ENCODE data around the gene TBX10. TPM values are rescaled to one million over a fixed set of nuclear protein-coding genes. Genes with fewer than 3 reads are reported as not detected.
A peak's percentile ranks its signal among the peaks of the same experiment; 100 is the strongest.

Gene TBX10
- total and polyA plus RNA-seq, 7 experiments from 2014 or later: not detected

DNA sequence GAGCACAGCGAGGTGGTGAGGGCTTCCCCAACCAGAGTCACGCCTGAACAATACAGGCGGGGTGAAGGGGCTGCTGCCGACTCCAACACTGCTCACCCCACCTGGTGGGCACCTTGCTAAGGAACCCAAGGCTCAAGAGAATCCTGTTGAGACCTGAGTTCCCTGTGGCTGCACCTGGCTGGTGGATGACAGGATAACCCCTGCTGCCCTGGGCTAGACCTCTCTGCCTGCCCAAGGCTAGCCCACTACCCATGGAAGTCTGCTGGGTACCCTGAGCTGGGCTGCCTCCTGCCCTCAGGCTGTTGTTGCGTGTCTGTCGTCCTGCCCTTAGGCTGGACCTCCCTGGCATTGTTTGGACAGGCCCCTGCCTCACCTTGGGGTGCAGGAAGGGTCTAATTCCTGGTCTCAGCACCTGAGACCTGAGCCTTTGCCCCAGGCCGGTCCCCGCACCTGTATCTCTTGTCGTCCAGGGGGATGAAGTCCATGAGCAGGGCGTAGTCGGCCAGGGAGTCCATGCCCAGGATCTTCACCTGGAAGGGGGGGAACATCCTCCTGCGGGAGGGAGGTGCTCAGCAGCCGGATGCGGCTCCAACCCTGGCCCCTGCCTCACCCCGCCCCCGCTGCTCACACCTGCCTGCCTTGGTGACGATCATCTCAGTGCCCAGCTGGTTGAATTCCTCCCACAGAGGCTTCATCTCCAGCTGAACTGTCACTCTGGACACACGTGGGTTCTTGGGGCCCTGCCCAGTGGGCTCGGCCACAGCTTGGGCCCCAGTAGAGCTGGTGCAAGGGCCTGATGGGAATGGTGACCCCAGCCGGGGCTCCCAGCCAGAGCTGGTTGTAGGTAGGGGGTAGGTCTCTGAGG is 5.0 kb downstream of the TBX10 start:
- ChIA-PET CTCF (no interaction called here), POLR2A (interaction anchor here (1.0 kb wide), 1 partner anchor 20 kb away, joined by 3 read pairs; no protein-coding TSS in a partner anchor)
- Histone ChIP-seq H3K9me3 (ENCODE audit: control insufficient read depth in 2 of 3, low read length in 3 of 3) (no peaks in the 10 kb centered on the region), H3K4me3 (ENCODE audit: low read length) (no peak overlapping the region), H3K27me3 (ENCODE audit: control insufficient read depth in 2 of 2, insufficient read depth in 2 of 2, low read length in 2 of 2) (no peaks in the 10 kb centered on the region), H3K27ac (ENCODE audit: low read depth, low read length) (no peak overlapping the region), H3K36me3 (ENCODE audit: control insufficient read depth in 2 of 3, insufficient read depth in 3 of 3, low read length in 3 of 3) (no peaks in the 10 kb centered on the region), H3K4me1 (ENCODE audit: control insufficient read depth in 2 of 2, insufficient read depth in 2 of 2, low read length in 2 of 2) (peaks cover 5 to 9% of the 10 kb centered on the region in 2 donors)
- DNase-seq: no peak
- Mint-ChIP-seq H3K4me1 (peaks cover 4 to 10% (median 6%) of the 10 kb centered on the region in 7 donors), H3K27ac (no peak overlapping the region), H3K27me3 (no peaks in the 10 kb centered on the region), H3K4me3 (no peak overlapping the region), H3K9me3 (no peaks in the 10 kb centered on the region), H3K36me3 (no peaks in the 10 kb centered on the region)
- ATAC-seq: no peak
- intact Hi-C loops (cut with micrococcal nuclease): loop anchor here in 1 of 2 donors (5.0 kb wide), 1 partner anchor 232 kb away; the partner anchor contains the start of genes PPP1CA and TBC1D10C

DNA sequence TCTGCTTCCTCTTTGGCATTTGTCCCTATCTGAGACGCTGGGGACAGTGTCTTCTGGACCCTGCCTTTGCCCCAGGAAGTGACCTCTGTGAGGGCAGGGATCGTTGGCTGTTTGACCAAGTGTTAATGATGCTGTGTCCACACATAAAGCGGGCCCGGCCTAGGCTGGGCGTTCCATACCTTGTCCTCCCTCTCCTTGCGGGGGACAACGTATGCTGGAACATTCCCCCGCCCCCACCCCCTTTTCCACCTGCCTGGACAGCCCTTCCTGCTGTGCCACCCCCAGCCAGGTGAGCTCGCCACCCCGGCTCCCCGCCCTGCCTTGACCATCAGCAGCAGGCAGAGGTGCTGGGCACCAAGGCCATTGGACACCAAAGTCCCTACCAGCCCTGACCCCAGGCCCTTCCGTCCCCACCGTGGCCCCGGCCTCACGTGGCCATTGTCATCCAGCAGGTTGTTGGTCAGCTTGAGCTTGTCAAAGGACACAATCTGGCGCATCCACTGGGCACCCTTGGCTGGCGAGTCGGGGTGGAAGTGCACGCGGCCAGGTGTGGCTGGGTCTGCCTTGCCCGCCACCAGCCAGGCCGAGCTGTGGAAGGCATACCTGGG is 5.7 kb downstream of the TBX10 start:
- no peaks in the 10 kb centered on the region for H3K27me3 Mint-ChIP-seq
- H3K36me3 Mint-ChIP-seq: no peaks in the 10 kb centered on the region
- peak overlapping the region in 2 of 10 donors; percentile 34 to 64 for H3K4me3 Mint-ChIP-seq
- no peaks in the 10 kb centered on the region for H3K9me3 ChIP-seq (ENCODE audit: control insufficient read depth in 2 of 3, low read length in 3 of 3)
- intact Hi-C loops (cut with micrococcal nuclease): loop anchor here in 1 of 2 donors (5.0 kb wide), 1 partner anchor 232 kb away; the partner anchor contains the start of genes PPP1CA and TBC1D10C
- H3K4me1 ChIP-seq (ENCODE audit: control insufficient read depth in 2 of 2, insufficient read depth in 2 of 2, low read length in 2 of 2): peaks cover 8 to 9% of the 10 kb centered on the region in 2 donors
- H3K27ac ChIP-seq (ENCODE audit: low read depth, low read length): no peak overlapping the region
- DNase-seq (no peak), ATAC-seq (no peak)
- H3K27ac Mint-ChIP-seq: peak overlapping the region in 1 of 9 donors; percentile 18
- POLR2A ChIA-PET: no interaction called here
- CTCF ChIA-PET: no interaction called here
- no peaks in the 10 kb centered on the region for H3K36me3 ChIP-seq (ENCODE audit: control insufficient read depth in 2 of 3, insufficient read depth in 3 of 3, low read length in 3 of 3)
- no peak overlapping the region for H3K4me3 ChIP-seq (ENCODE audit: low read length)
- H3K4me1 Mint-ChIP-seq: peaks cover 4 to 10% (median 7%) of the 10 kb centered on the region in 7 donors
- H3K27me3 ChIP-seq (ENCODE audit: control insufficient read depth in 2 of 2, insufficient read depth in 2 of 2, low read length in 2 of 2): no peaks in the 10 kb centered on the region
- H3K9me3 Mint-ChIP-seq: no peaks in the 10 kb centered on the region

DNA sequence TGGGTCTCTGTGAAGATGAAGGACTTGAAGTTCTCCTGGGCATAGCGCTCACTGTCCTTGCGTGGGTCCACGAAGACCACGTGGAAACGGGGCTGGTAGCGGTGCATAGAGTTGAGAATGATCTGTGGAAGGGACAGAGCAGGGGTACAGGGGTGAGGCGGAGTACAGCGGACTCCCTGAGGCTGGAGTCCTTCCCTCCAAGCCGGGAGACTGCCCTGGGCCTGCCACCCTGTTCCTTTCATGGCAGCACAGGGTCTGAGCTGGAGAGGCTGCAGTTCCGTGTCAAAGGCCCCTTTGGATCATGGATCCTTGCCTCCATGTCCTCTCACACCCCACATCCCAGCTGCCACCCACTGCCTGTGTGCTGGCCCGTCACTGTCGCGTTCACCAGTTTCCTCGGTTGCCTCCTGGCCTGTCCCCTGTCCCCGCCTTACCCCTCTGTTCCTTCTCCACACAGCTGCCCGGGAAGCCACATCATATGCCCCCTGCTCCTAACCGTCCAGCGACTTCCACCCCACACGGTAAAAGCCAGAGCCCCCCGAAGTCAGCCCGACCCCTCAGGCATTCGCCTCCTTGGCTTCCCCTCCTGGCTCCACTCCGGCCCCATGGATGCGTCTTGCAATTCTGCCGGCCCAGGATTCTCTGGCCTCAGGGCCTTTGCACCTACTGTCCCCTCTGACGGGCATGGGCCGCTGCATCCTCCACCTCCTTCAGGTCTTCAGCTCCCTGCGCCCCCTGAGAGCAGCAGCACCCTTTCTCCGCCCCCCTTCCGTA is 6.4 kb downstream of the TBX10 start:
- Mint-ChIP-seq H3K36me3 (no peaks in the 10 kb centered on the region), H3K9me3 (no peaks in the 10 kb centered on the region), H3K27ac (peak overlapping the region in 2 of 9 donors; percentile 3 to 18), H3K27me3 (no peaks in the 10 kb centered on the region), H3K4me1 (peaks cover 4 to 9% (median 7%) of the 10 kb centered on the region in 7 donors), H3K4me3 (peak overlapping the region in 4 of 10 donors; percentile 24 to 64 (median 45))
- Histone ChIP-seq H3K36me3 (ENCODE audit: control insufficient read depth in 2 of 3, insufficient read depth in 3 of 3, low read length in 3 of 3) (no peaks in the 10 kb centered on the region), H3K27ac (ENCODE audit: low read depth, low read length) (no peak overlapping the region), H3K9me3 (ENCODE audit: control insufficient read depth in 2 of 3, low read length in 3 of 3) (no peaks in the 10 kb centered on the region), H3K27me3 (ENCODE audit: control insufficient read depth in 2 of 2, insufficient read depth in 2 of 2, low read length in 2 of 2) (no peaks in the 10 kb centered on the region), H3K4me3 (ENCODE audit: low read length) (no peak overlapping the region), H3K4me1 (ENCODE audit: control insufficient read depth in 2 of 2, insufficient read depth in 2 of 2, low read length in 2 of 2) (peaks cover 8 to 9% of the 10 kb centered on the region in 2 donors)
- no peak for ATAC-seq
- ChIA-PET POLR2A (interaction anchor here (0.8 kb wide), 1 partner anchor 17 kb away, joined by 3 read pairs; the partner anchor contains the start of gene ACY3), CTCF (interaction anchor here (2.5 kb wide), 1 partner anchor 26 kb away, joined by 9 read pairs; no protein-coding TSS in a partner anchor)
- no peak for DNase-seq
- intact Hi-C loops (cut with micrococcal nuclease): loop anchor here in 1 of 2 donors (5.0 kb wide), 1 partner anchor 231 kb away; the partner anchor contains the start of genes PPP1CA and TBC1D10C

DNA sequence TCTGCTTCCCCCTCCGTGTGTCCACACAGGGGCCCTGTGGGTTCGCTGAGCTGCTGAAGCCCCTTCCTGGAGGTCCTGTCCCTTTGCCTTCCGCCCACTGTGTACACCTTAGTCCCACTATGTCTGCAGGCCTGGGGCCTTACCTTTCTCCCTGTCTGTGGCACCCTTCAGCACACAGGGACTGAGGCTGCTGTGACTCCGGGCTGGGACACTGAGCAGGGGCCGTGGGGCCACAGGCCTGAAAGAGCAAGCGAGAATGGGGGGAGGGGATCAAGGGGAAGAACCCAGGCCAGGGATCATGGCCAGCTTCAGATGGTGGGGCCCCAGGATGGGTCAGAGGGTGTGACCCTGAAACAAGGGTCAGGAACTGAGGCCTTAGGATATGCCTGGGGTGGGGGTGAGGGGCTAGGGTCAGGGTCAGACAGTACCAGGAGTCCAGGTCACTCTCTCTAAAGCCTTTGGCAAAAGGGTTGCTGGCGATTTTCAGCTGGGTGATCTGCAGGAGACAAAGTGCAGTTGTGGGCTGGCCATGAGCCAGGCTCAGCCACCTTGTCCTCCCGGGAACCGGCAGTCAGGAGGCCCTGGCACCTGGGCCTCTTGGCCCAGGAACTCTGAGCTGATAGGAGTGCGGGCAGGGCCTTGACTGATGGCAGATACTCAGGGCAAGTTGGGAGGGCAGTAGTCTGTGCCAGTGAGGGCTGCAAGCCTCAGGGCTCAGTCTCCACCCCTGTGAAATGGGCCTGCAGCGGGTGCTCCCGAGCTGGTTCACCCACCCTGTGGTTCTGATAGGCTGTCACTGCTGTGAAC is 7.2 kb downstream of the TBX10 start:
- no peaks in the 10 kb centered on the region for H3K9me3 Mint-ChIP-seq
- no peaks in the 10 kb centered on the region for H3K36me3 Mint-ChIP-seq
- peak overlapping the region in 8 of 10 donors; percentile 30 to 76 (median 49) for H3K4me3 Mint-ChIP-seq
- ATAC-seq: no peak
- H3K27ac Mint-ChIP-seq: peak overlapping the region in 4 of 9 donors; percentile 8 to 71 (median 16)
- no peak overlapping the region for H3K4me3 ChIP-seq (ENCODE audit: low read length)
- H3K4me1 Mint-ChIP-seq: peaks cover 4 to 12% (median 7%) of the 10 kb centered on the region in 7 donors
- intact Hi-C loops (cut with micrococcal nuclease): loop anchor here in 1 of 2 donors (5.0 kb wide), 1 partner anchor 230 kb away; the partner anchor contains the start of genes PPP1CA and TBC1D10C
- peaks cover 8 to 9% of the 10 kb centered on the region in 2 donors for H3K4me1 ChIP-seq (ENCODE audit: control insufficient read depth in 2 of 2, insufficient read depth in 2 of 2, low read length in 2 of 2)
- CTCF ChIA-PET: interaction anchor here (1.6 to 2.5 kb wide), 3 partner anchors 16 to 27 kb away, joined by 6 to 9 read pairs (median 7); no protein-coding TSS in a partner anchor
- H3K9me3 ChIP-seq (ENCODE audit: control insufficient read depth in 2 of 3, low read length in 3 of 3): no peaks in the 10 kb centered on the region
- DNase-seq: no peak
- no peaks in the 10 kb centered on the region for H3K27me3 ChIP-seq (ENCODE audit: control insufficient read depth in 2 of 2, insufficient read depth in 2 of 2, low read length in 2 of 2)
- POLR2A ChIA-PET: interaction anchor here (0.7 to 0.9 kb wide), 3 partner anchors 18 to 21 kb away, joined by 3 to 6 read pairs (median 3); partner anchors contain the start of gene ACY3
- no peaks in the 10 kb centered on the region for H3K36me3 ChIP-seq (ENCODE audit: control insufficient read depth in 2 of 3, insufficient read depth in 3 of 3, low read length in 3 of 3)
- no peak overlapping the region for H3K27ac ChIP-seq (ENCODE audit: low read depth, low read length)
- H3K27me3 Mint-ChIP-seq: no peaks in the 10 kb centered on the region

DNA sequence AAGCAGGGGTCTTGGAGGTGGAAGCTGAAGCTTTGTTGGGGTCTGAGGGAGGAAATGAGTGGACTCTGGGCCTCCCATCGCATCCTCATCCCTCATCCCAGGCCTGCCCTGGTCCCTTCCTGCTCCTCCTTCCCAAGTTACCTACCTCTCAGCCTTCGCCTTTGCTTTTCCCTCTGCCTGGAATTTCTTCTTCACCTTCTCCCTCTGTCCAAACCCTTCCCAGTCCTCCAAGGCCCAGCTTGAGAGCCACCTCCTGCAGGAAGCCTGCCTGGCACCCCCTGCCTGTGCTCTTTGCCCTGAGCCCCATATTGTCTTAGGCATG is 7.7 kb downstream of the TBX10 start:
- Histone ChIP-seq H3K4me1 (ENCODE audit: control insufficient read depth in 2 of 2, insufficient read depth in 2 of 2, low read length in 2 of 2) (peaks cover 8 to 9% of the 10 kb centered on the region in 2 donors), H3K9me3 (ENCODE audit: control insufficient read depth in 2 of 3, low read length in 3 of 3) (no peaks in the 10 kb centered on the region), H3K27me3 (ENCODE audit: control insufficient read depth in 2 of 2, insufficient read depth in 2 of 2, low read length in 2 of 2) (no peaks in the 10 kb centered on the region), H3K4me3 (ENCODE audit: low read length) (no peak overlapping the region), H3K36me3 (ENCODE audit: control insufficient read depth in 2 of 3, insufficient read depth in 3 of 3, low read length in 3 of 3) (no peaks in the 10 kb centered on the region), H3K27ac (ENCODE audit: low read depth, low read length) (no peak overlapping the region)
- intact Hi-C loops (cut with micrococcal nuclease): loop anchor here in 1 of 2 donors (5.0 kb wide), 1 partner anchor 230 kb away; the partner anchor contains the start of genes PPP1CA and TBC1D10C
- CTCF ChIA-PET: interaction anchor here (0.6 to 2.5 kb wide), 5 partner anchors 17 to 94 kb away, joined by 3 to 9 read pairs (median 6); partner anchors contain the start of gene ACY3
- POLR2A ChIA-PET: interaction anchor here (0.7 to 0.9 kb wide), 2 partner anchors 17 to 21 kb away, joined by 3 to 6 read pairs; no protein-coding TSS in a partner anchor
- Mint-ChIP-seq H3K27ac (peak overlapping the region in 4 of 9 donors; percentile 12 to 71 (median 55)), H3K27me3 (no peaks in the 10 kb centered on the region), H3K36me3 (no peaks in the 10 kb centered on the region), H3K4me1 (peaks cover 4 to 12% (median 7%) of the 10 kb centered on the region in 7 donors), H3K4me3 (peak overlapping the region in 9 of 10 donors; percentile 30 to 76 (median 51)), H3K9me3 (no peaks in the 10 kb centered on the region)
- DNase-seq (no peak), ATAC-seq (no peak)
